K562 (cell line): ENCODE measurements around the gene IGF2R. TPM values are rescaled to one million over a fixed set of nuclear protein-coding genes. Genes with fewer than 3 reads are reported as not detected.

Experiments
- CBFB ChIP-seq: sonication (generic); formaldehyde crosslinking; IDR thresholded peaks from 2 replicates; pipeline ENCODE4 v1.4.0; 2020; ENCODE audit warnings: mild to moderate bottlenecking, missing genetic modification reagents
- ELK1 ChIP-seq: sonication (generic); formaldehyde crosslinking; IDR thresholded peaks from 2 replicates; pipeline ENCODE4 v1.8.1; 2022; ENCODE audit warnings: missing genetic modification reagents
- HNRNPK ChIP-seq: fragments of 200-400 bp; formaldehyde crosslinking; IDR thresholded peaks from one replicate; pipeline ENCODE4 v1.6.1; 2018; ENCODE audit warnings: mild to moderate bottlenecking, low read depth, low read length; ENCODE audit not compliant: poor library complexity, severe bottlenecking
- PTRF ChIP-seq: fragments of 450-650 bp; IDR thresholded peaks from 2 replicates; pipeline ENCODE4 v1.6.1; 2016; ENCODE audit warnings: mild to moderate bottlenecking, missing genetic modification characterization, missing compliant biosample characterization
- TRIM25 ChIP-seq: fragments of 450-650 bp; IDR thresholded peaks from 2 replicates; pipeline ENCODE4 v1.7.0; 2016; ENCODE audit warnings: borderline replicate concordance
- ZBTB11 ChIP-seq, 3 experiments: fragments of 200-800 bp in 1 of 3; fragments of 250-450 bp in 1 of 3; fragments of 450-650 bp in 1 of 3; sonication (Bioruptor Pico) in 1 of 3; sonication (Bioruptor generic) in 1 of 3; formaldehyde crosslinking in 1 of 3; IDR thresholded peaks; 2 replicates each; pipeline versions ENCODE4 v1.6.1 to v1.8.0; 2016 to 2022; ENCODE audit warnings: mild to moderate bottlenecking in 2 of 3, missing genetic modification characterization in 2 of 3, missing compliant biosample characterization in 1 of 3, moderate library complexity in 1 of 3
- ZFPM2 ChIP-seq: fragments of 250-450 bp; sonication (Bioruptor Pico); IDR thresholded peaks from 2 replicates; pipeline ENCODE4 v1.5.1; 2022; ENCODE audit warnings: mild to moderate bottlenecking
- polyA plus RNA-seq, 8 experiments: library from polyadenylated mRNA; depleted of rRNA in 4 of 8; stranded (reverse) in 5 of 8; unstranded in 3 of 8; fragments of >200 nt; fragmentation: Nextera tagmentation in 2 of 8; fragmentation: Illumina TruSeq in 1 of 8; extraction: Ambion mirVana in 2 of 8; extraction: Trizol in 1 of 8; gene quantifications; 2 replicates each; pipeline versions ENCODE4 v1.2.1 to v1.2.3, GENCODE V29; 2011 to 2014; ENCODE audit warnings: inconsistent platforms in 1 of 8, missing spikeins in 1 of 8
- total RNA-seq, 7 experiments: library from RNA; depleted of rRNA in 6 of 7; stranded (reverse); fragments of >200 nt in 6 of 7; fragmentation: Illumina TruSeq in 2 of 7; extraction: Trizol in 2 of 7; gene quantifications; 2 replicates each; pipeline versions ENCODE4 v1.2.1 to v1.2.3, GENCODE V29; 2011 to 2021; ENCODE audit warnings: low replicate concordance in 1 of 7

Gene IGF2R
- total and polyA plus RNA-seq, 9 of the 15 experiments (the other 6 are each of a cell fraction or from before 2014, with no cell fraction given): 3.5 to 92.3 (median 34.5) TPM

GRCh38 chr6:159984268-159984786, 15.4 kb downstream of the IGF2R start (continued):
- TF ChIP-seq ZBTB11 (CRISPR knock-in tag; IDR thresholded peaks at IDR 0.05) (no peak), PTRF (tag) (no peak), CBFB (CRISPR knock-in tag) (no peak), TRIM25 (no peak), ELK1 (no peak), ZFPM2 (CRISPR knock-in tag) (no peak), HNRNPK (no peak)
